ENCODE data around the gene SERHL2.
"Not testable (repeated sequence)": the region's sequence is repeated elsewhere in the genome, so short reads cannot be mapped to it uniquely, and the experiment has no call there.

Gene SERHL2

DNA sequence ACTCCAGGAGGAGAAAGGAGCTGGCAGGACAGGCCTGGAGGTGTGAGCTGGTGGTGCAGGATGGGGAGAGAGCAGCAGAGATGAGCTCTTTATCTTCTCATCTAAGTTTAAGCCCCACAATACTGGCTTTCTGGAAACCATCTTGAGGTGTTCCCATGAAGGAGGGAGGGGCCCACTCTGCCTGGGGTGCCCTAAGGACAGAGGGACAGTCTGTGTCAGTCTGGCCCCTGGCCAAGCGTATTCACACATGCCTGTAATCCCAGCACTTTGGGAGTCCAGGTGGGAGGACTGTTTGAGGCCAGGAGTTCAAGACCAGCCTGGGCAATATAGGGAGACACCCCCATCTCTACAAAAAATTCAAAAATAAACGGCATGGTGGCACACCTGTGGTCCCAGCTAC lies 8.9 kb downstream of the SERHL2 start:
- no peak for DNase-seq (ENCODE audit: low read depth, low spot score)
- in situ Hi-C loops (cut with HindIII; ENCODE audit: low sequenced_read_pairs) = no loop called here
- no peak for TF ChIP-seq CTCF (IDR thresholded peaks at IDR 0.05; ENCODE audit: low read depth, low read length)
- H3K4me3 ChIP-seq (ENCODE audit: low read depth, low read length) = no peak overlapping the region

GRCh38 chr22:42563943-42564342 lies 10.2 kb downstream of the SERHL2 start:
- DNase-seq (ENCODE audit: low read depth, low spot score); H3K4me3 ChIP-seq (ENCODE audit: low read depth, low read length); in situ Hi-C loops (cut with HindIII; ENCODE audit: low sequenced_read_pairs): not testable (repeated sequence)

- H3K4me3 ChIP-seq (ENCODE audit: low read depth, low read length) = no peak overlapping the region
- TF ChIP-seq CTCF (IDR thresholded peaks at IDR 0.05; ENCODE audit: low read depth, low read length) = no peak
- in situ Hi-C loops (cut with HindIII; ENCODE audit: low sequenced_read_pairs) = no loop called here
- no peak for DNase-seq (ENCODE audit: low read depth, low spot score)
Measured at GRCh38 chr22:42564699-42565098, 10.9 kb downstream of the SERHL2 start.

DNA sequence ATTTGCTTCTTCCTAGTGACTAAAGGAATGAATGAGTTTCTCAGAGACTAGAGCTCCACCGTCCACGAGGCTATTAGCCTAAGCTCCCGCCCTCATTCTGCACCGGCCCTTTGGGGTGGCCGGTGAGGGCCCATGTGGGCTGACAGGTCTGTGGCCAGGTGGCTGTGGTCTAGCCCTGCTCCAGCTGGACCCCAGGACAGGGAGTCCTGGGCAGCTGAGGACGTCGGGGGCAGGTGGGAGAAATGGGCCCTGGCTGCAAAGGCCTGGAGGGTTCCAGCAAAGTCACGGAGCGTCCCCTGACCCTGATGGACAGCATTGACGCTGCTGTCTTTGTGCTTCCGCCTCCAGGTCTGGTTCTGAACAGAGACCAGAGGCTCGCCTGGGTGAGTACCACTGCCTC lies 12.2 kb downstream of the SERHL2 start:
- no peak for TF ChIP-seq CTCF (IDR thresholded peaks at IDR 0.05; ENCODE audit: low read depth, low read length)

DNA sequence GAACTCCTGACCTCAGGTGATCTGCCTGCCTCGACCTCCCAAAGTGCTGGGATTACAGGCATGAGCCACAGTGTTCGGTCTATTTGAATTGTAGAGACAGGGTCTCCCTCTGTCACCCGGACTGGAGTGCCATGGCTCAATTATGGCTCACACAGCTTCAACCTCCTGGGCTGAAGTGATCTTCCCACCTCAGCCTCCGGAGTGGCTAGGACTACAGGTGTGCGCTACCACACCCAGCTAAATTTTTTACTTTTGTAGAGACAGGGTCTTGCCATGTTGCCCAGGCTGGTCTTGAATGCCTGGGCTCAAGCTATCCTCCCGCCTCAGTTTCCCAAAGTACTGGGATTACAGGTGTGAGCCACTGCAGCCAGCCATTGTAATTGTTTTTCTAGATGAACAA lies 14.2 kb downstream of the SERHL2 start:
- in situ Hi-C loops (cut with HindIII; ENCODE audit: low sequenced_read_pairs); DNase-seq (ENCODE audit: low read depth, low spot score); H3K4me3 ChIP-seq (ENCODE audit: low read depth, low read length): not testable (repeated sequence)

More for the DNA sequence above, 12.2 kb downstream of the SERHL2 start:
- H3K4me3 ChIP-seq (ENCODE audit: low read depth, low read length) = no peak overlapping the region
- in situ Hi-C loops (cut with HindIII; ENCODE audit: low sequenced_read_pairs) = no loop called here
- no peak for DNase-seq (ENCODE audit: low read depth, low spot score)

DNA sequence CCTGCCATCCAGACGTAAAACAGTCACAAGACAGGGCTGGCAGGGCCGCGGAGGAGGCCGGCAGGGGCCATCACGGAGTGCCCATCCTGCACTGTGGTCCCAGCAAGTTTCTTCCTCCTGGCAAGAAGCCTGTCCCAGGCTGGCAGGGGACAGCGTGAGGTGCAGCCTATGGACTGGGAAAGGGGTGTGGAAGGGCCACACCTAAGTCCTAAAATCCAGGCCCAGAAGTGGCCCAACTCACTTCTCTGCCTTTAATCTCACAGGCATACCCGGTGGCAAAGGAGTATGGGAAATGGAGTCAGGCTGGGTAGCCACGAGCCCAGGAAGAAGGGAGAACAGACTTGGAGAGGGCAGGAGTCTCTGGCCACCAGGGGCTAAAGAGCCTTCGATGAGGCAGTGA lies 16.8 kb downstream of the SERHL2 start:
- DNase-seq (ENCODE audit: low read depth, low spot score); H3K4me3 ChIP-seq (ENCODE audit: low read depth, low read length); in situ Hi-C loops (cut with HindIII; ENCODE audit: low sequenced_read_pairs): not testable (repeated sequence)

GRCh38 chr22:42571068-42571467 lies 17.3 kb downstream of the SERHL2 start:
- DNase-seq (ENCODE audit: low read depth, low spot score); in situ Hi-C loops (cut with HindIII; ENCODE audit: low sequenced_read_pairs); H3K4me3 ChIP-seq (ENCODE audit: low read depth, low read length): not testable (repeated sequence)

DNA sequence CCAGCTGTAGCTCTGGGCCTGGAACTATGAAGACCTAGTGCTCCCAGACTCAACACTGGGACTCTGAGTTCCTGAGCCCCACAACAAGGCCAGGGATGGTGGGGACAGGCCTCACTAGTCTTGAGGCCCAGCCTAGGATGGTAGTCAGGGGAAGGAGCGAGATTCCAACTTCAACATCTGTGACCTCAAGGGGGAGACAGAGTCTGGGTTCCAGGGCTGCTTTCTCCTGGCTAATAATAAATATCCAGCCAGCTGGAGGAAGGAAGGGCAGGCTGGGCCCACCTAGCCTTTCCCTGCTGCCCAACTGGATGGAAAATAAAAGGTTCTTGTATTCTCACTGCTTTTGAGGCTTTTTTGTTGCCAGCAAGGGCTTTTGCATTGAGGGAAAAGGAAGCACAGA lies 20.3 kb downstream of the SERHL2 start:
- H3K4me3 ChIP-seq (ENCODE audit: low read depth, low read length); in situ Hi-C loops (cut with HindIII; ENCODE audit: low sequenced_read_pairs); DNase-seq (ENCODE audit: low read depth, low spot score): not testable (repeated sequence)

DNA sequence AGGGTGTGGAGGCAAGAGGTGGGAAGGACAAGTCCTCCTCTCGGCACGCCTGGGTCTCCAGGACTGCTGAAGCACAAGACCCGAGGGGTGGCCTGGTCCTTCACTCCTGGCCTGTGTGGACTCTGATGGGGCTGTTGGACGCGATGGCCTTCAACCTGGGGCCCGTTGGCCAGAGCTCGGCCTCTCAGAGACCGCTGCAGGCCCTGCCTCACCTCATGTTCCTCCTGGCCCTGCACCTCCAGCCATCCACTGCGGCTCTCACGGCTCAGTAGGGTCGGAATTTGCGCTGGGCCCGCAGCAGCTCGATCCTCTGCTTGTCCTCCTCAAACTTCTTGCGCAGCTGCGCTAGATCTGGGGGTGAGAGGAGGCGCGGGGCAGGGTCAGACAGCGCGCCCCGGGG lies 20.7 kb downstream of the SERHL2 start:
- H3K4me3 ChIP-seq (ENCODE audit: low read depth, low read length); in situ Hi-C loops (cut with HindIII; ENCODE audit: low sequenced_read_pairs); DNase-seq (ENCODE audit: low read depth, low spot score): not testable (repeated sequence)

DNA sequence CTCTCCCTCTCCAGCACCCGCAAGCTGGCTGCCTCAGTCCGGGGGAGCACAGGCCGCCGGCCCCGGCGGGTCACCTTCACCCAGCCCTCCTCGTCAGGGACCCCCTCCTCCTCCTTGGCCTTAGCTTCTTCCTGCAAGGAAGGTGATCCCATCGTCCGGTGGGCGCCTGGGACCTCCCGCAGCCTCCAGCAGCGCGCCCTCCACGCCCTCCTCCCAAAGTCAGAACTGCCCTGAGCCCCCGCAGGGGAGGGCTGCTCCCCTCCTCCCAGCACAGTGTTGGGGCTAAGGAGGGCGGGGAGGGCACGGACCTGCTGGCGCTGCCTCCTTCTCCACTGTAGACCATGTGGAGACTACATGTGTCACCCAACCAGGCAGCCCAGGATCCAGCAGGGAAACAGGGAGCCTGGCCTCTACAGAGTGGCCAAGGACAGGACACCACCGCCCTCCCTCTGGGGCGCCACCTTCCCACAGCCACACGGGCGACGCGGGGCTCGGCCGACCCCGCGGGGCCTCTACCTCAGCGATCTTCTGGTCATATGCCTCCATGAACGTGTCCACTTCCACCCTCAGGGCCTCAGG lies 22.3 kb downstream of the SERHL2 start:
- H3K4me3 ChIP-seq (ENCODE audit: low read depth, low read length); DNase-seq (ENCODE audit: low read depth, low spot score); in situ Hi-C loops (cut with HindIII; ENCODE audit: low sequenced_read_pairs): not testable (repeated sequence)

GRCh38 chr22:42577141-42577540 lies 23.4 kb downstream of the SERHL2 start:
- DNase-seq (ENCODE audit: low read depth, low spot score); H3K4me3 ChIP-seq (ENCODE audit: low read depth, low read length); in situ Hi-C loops (cut with HindIII; ENCODE audit: low sequenced_read_pairs): not testable (repeated sequence)
